ENCODE results near the gene OR6C74.

DNA sequence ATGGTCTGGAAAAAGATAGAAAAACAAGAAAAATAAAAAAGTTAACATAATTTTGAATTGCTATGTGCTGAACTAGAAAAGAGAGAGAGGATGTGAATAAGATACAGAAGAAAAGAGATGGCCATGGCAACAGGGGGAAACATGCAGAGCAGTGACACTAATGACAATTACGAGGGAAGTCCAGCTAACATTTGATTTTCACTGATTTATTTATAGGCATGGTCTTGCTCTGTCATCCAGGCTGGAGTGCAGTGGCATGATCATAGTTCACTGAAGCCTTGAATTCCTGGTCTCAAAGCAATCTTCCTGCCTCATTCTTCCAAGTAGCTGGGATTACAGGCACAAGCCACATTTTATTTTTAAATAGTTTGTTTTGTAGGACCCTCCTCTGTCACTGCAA, 1.8 kb downstream of the OR6C74 start:
- TF ChIP-seq YY1 (IDR thresholded peaks at IDR 0.05; ENCODE audit: insufficient read depth, insufficient read length) = no peak
- no peak for TF ChIP-seq SUZ12 (IDR thresholded peaks at IDR 0.05; ENCODE audit: extremely low read depth, insufficient read depth, insufficient read length)
- TF ChIP-seq ZNF274 (IDR thresholded peaks at IDR 0.05; ENCODE audit: low read depth, low read length) = no peak

Data from NT2/D1 (cell line).